Loucy (cell line): ENCODE data around the gene PAX5.

Experiments
- H2AFZ ChIP-seq: fragments of 200-600 bp; sonication (generic); 2 replicates; pipeline ENCODE4 v1.6.0; 2016; ENCODE audit warnings: antibody characterized with exemption, mild to moderate bottlenecking, low read length, moderate library complexity
- H3F3A ChIP-seq: fragments of 200-600 bp; 2 replicates; pipeline ENCODE4 v1.6.0; 2016; ENCODE audit warnings: antibody characterized with exemption, low read depth, mild to moderate bottlenecking
- H3K27me3 ChIP-seq: fragments of 200-600 bp; sonication (generic); 2 replicates; pipeline ENCODE4 v1.6.1; 2014; ENCODE audit warnings: low read length, mild to moderate bottlenecking; ENCODE audit not compliant: insufficient read depth, poor library complexity, severe bottlenecking
- H3K36me3 ChIP-seq: fragments of 200-600 bp; sonication (generic); 2 replicates; pipeline ENCODE4 v1.6.1; 2016; ENCODE audit warnings: low read length; ENCODE audit not compliant: insufficient read depth
- H3K4me1 ChIP-seq: fragments of 200-600 bp; sonication (generic); 2 replicates; pipeline ENCODE4 v1.5.1; 2014; ENCODE audit warnings: low read length, mild to moderate bottlenecking; ENCODE audit not compliant: insufficient read depth, poor library complexity, severe bottlenecking
- H3K4me2 ChIP-seq: fragments of 200-600 bp; sonication (generic); 2 replicates; pipeline ENCODE4 v1.6.0; 2014; ENCODE audit warnings: antibody characterized with exemption, low read length, low read depth, mild to moderate bottlenecking; ENCODE audit not compliant: poor library complexity, severe bottlenecking
- H3K4me3 ChIP-seq: fragments of 200-600 bp; sonication (generic); 2 replicates; pipeline ENCODE4 v1.5.1; 2014; ENCODE audit warnings: low read length, mild to moderate bottlenecking, mixed read lengths; ENCODE audit not compliant: poor library complexity, severe bottlenecking
- H3K79me2 ChIP-seq: fragments of 200-600 bp; sonication (generic); 2 replicates; pipeline ENCODE4 v1.6.1; 2014; ENCODE audit warnings: low read length; ENCODE audit not compliant: insufficient read depth
- H3K9ac ChIP-seq: fragments of 200-600 bp; sonication (generic); 2 replicates; pipeline ENCODE4 v1.6.0; 2014; ENCODE audit warnings: mild to moderate bottlenecking, low read depth, low read length, moderate library complexity; ENCODE audit not compliant: poor library complexity, severe bottlenecking
- H3K9me2 ChIP-seq: fragments of 200-600 bp; sonication (generic); replicated peaks from 2 replicates; pipeline ENCODE4 v1.6.1; 2016; ENCODE audit warnings: low read depth, low read length, mixed read lengths
- H3K9me3 ChIP-seq: fragments of 200-600 bp; sonication (generic); 2 replicates; pipeline ENCODE4 v1.6.1; 2014; ENCODE audit warnings: mild to moderate bottlenecking, antibody characterized with exemption, low read length, low read depth; ENCODE audit not compliant: insufficient read depth
- H4K20me1 ChIP-seq: fragments of 200-600 bp; sonication (generic); 2 replicates; pipeline ENCODE4 v1.6.0; 2014; ENCODE audit warnings: antibody characterized with exemption, low read length, mild to moderate bottlenecking; ENCODE audit not compliant: insufficient read depth, poor library complexity, severe bottlenecking
- CTCF ChIP-seq: fragments of 200-600 bp; sonication (generic); conservative IDR thresholded peaks from 2 replicates; pipeline ENCODE4 v1.5.1; 2014; ENCODE audit warnings: mild to moderate bottlenecking, antibody characterized with exemption, low read length
- EZH2phosphoT487 ChIP-seq: fragments of 200-600 bp; IDR thresholded peaks from 2 replicates; pipeline ENCODE4 v1.6.1; 2018; ENCODE audit warnings: antibody characterized with exemption, mild to moderate bottlenecking, moderate library complexity, borderline replicate concordance

The PAX5 gene

DNA sequence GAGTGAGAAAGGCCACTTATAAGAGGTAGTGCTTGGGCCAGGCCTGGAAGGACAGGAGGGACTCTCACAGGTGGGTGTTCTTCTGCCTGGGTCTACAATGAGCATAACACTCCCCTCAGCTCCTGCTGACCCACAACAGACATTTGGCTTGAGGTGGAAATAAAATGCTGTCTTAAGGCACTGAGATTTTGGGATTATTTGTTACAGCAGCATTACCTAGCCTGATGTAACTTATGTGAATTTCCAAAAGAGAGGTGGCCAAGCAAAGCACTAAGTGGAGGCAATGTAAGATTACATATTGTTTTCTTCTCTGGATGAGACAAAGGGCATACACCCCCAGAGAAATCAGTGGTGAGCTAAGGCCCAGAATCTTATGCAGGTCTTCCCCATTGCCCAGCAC is 221.5 kb downstream of the PAX5 start:
- no peaks in the 10 kb centered on the region for H3K79me2 ChIP-seq
- peaks cover 23% of the 10 kb centered on the region for H3F3A ChIP-seq
- H3K4me1 ChIP-seq = peaks cover 43% of the 10 kb centered on the region
- H3K9ac ChIP-seq = no peak overlapping the region
- H3K4me2 ChIP-seq = no peak overlapping the region
- no peaks in the 10 kb centered on the region for H3K9me2 ChIP-seq
- no peaks in the 10 kb centered on the region for H3K27me3 ChIP-seq
- no peaks in the 10 kb centered on the region for H3K9me3 ChIP-seq
- H3K4me3 ChIP-seq = no peak overlapping the region
- no peaks in the 10 kb centered on the region for H4K20me1 ChIP-seq
- no peak overlapping the region for H2AFZ ChIP-seq
- no peak for TF ChIP-seq EZH2phosphoT487
- no peaks in the 10 kb centered on the region for H3K36me3 ChIP-seq

DNA sequence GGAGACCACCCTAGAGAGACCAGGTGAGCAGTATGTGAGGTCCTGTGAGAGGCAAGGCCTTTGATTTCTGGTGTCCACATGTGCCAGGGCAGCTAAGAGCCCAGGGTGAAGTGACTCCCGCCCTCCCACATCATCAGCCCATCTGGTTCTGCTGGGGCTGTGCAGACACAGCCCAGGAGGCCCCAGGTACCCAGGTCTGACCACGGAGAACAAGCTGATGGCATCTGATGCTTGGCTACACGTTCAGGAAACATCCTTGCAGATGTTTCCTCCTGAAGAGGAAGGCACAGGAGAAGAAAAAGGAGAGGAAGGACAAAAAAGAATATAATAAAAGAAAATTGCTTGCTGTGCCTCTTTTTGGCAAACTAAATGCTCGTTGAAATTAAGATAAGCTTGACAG is 225.8 kb downstream of the PAX5 start:
- Histone ChIP-seq H3K27me3 (no peaks in the 10 kb centered on the region), H3K4me3 (peak overlapping the region; percentile 48), H3K4me2 (peak overlapping the region; percentile 72), H3K36me3 (no peaks in the 10 kb centered on the region), H3K9ac (peak overlapping the region; percentile 63), H4K20me1 (no peaks in the 10 kb centered on the region), H3F3A (peaks cover 23% of the 10 kb centered on the region), H2AFZ (no peak overlapping the region), H3K9me3 (no peaks in the 10 kb centered on the region), H3K9me2 (no peaks in the 10 kb centered on the region), H3K79me2 (no peaks in the 10 kb centered on the region), H3K4me1 (peaks cover 58% of the 10 kb centered on the region)
- TF ChIP-seq CTCF = no peak
- TF ChIP-seq EZH2phosphoT487 = no peak

DNA sequence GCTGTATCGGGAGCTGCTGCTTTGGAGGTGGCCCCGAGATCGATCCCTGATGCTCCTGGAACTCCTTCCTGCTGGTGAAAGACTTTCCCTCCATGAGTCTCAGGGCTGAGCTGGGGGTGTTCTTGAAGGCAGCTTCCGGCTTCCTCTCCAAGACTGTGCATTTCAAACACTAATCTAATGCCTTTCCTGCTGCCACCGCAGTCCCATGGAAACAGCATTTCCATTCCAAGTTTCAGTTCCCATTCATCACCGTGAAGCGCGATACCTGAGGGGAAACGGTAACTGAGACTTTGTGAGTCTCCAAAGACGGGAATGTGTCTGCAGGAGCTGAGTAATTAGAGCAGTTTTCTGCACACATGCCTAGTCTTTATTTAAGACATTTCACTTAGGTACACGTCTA is 230.1 kb downstream of the PAX5 start:
- H3K9me3 ChIP-seq = no peaks in the 10 kb centered on the region
- H3K27me3 ChIP-seq = no peaks in the 10 kb centered on the region
- H3K79me2 ChIP-seq = no peaks in the 10 kb centered on the region
- H3F3A ChIP-seq = peaks cover 11% of the 10 kb centered on the region
- H3K9ac ChIP-seq = no peak overlapping the region
- H3K36me3 ChIP-seq = no peaks in the 10 kb centered on the region
- H3K4me3 ChIP-seq = no peak overlapping the region
- H3K9me2 ChIP-seq = no peaks in the 10 kb centered on the region
- peaks cover 33% of the 10 kb centered on the region for H3K4me1 ChIP-seq
- TF ChIP-seq CTCF (no peak), EZH2phosphoT487 (no peak)
- no peak overlapping the region for H2AFZ ChIP-seq
- H4K20me1 ChIP-seq = no peaks in the 10 kb centered on the region
- H3K4me2 ChIP-seq = no peak overlapping the region

GRCh38 chr9:36802201-36802920 is 231.7 kb downstream of the PAX5 start:
- H4K20me1 ChIP-seq = no peaks in the 10 kb centered on the region

More at GRCh38 chr9:36802201-36802920, 231.7 kb downstream of the PAX5 start:
- no peaks in the 10 kb centered on the region for H3K9me3 ChIP-seq
- H3K9ac ChIP-seq = no peak overlapping the region
- H3K36me3 ChIP-seq = no peaks in the 10 kb centered on the region
- no peaks in the 10 kb centered on the region for H3K27me3 ChIP-seq
- H3K4me3 ChIP-seq = no peak overlapping the region
- H3K4me1 ChIP-seq = peaks cover 24% of the 10 kb centered on the region
- TF ChIP-seq CTCF (no peak), EZH2phosphoT487 (no peak)
- H3K4me2 ChIP-seq = no peak overlapping the region
- no peaks in the 10 kb centered on the region for H3K9me2 ChIP-seq
- H2AFZ ChIP-seq = no peak overlapping the region; the same call in 1 of the 2 replicates
- no peaks in the 10 kb centered on the region for H3K79me2 ChIP-seq
- H3F3A ChIP-seq = no peaks in the 10 kb centered on the region
